ENCODE data around the gene LETM1. TPM values are rescaled to one million over a fixed set of nuclear protein-coding genes. Genes with fewer than 3 reads are reported as not detected.

The LETM1 gene
- total RNA-seq, 5 donors from 2014 or later (not counting 1 experiment from before 2014, with no cell fraction given): 35.4 to 60.3 (median 53.5) TPM

GRCh38 chr4:1801286-1801958 lies 54.5 kb downstream of the LETM1 start:
- ChIA-PET CTCF (no interaction called here), POLR2A (no interaction called here)
- ATAC-seq (replicated peaks in 1 of 4) (no peak), DNase-seq (no peak)
- H3K27me3 ChIP-seq (replicated peaks in 1 of 2; ENCODE audit: control insufficient read depth in 2 of 2, extremely low read depth in 1 of 2, insufficient read depth in 2 of 2, low read length in 1 of 2): peaks cover 0 to 40% of the 10 kb centered on the region in 2 experiments
- no peaks in the 10 kb centered on the region for H3K36me3 ChIP-seq (ENCODE audit: control insufficient read depth in 2 of 2, extremely low read depth in 1 of 2, insufficient read depth in 1 of 2, low read length in 1 of 2)
- no peaks in the 10 kb centered on the region for H3K4me1 Mint-ChIP-seq
- no peak overlapping the region for H3K4me3 Mint-ChIP-seq
- no peaks in the 10 kb centered on the region for H3K36me3 Mint-ChIP-seq
- peaks cover 8 to 22% of the 10 kb centered on the region in 2 donors for H3K27me3 Mint-ChIP-seq
- no peaks in the 10 kb centered on the region for H3K9me3 Mint-ChIP-seq
- H3K27ac Mint-ChIP-seq: no peak overlapping the region
- H3K9me3 ChIP-seq: no peaks in the 10 kb centered on the region
- H3K4me3 ChIP-seq (ENCODE audit: control insufficient read depth in 1 of 2, extremely low read depth in 1 of 2, low read length in 1 of 2): no peak overlapping the region
- H3K27ac ChIP-seq (ENCODE audit: low read length): no peak overlapping the region
- 95% methylated on average over 41 of the region's 56 CpGs for WGBS (ENCODE audit: insufficient coverage)
- H3K4me1 ChIP-seq (ENCODE audit: control insufficient read depth in 1 of 2, extremely low read depth in 1 of 2, insufficient read depth in 2 of 2, low read length in 2 of 2): no peaks in the 10 kb centered on the region

GRCh38 chr4:1800805-1801204 lies 55.2 kb downstream of the LETM1 start:
- peaks cover 0 to 2% of the 10 kb centered on the region in 2 experiments for H3K4me1 ChIP-seq (ENCODE audit: control insufficient read depth in 1 of 2, extremely low read depth in 1 of 2, insufficient read depth in 2 of 2, low read length in 2 of 2)
- Mint-ChIP-seq H3K4me3 (no peak overlapping the region), H3K36me3 (no peaks in the 10 kb centered on the region), H3K27ac (no peak overlapping the region), H3K9me3 (no peaks in the 10 kb centered on the region), H3K27me3 (peaks cover 10 to 28% of the 10 kb centered on the region in 2 donors), H3K4me1 (peaks cover 0 to 1% (median 0%) of the 10 kb centered on the region in 3 donors)
- 74% methylated on average over 8 of the region's 10 CpGs for WGBS (ENCODE audit: insufficient coverage)
- ChIA-PET CTCF (no interaction called here), POLR2A (no interaction called here)
- no peaks in the 10 kb centered on the region for H3K36me3 ChIP-seq (ENCODE audit: control insufficient read depth in 2 of 2, extremely low read depth in 1 of 2, insufficient read depth in 1 of 2, low read length in 1 of 2)
- DNase-seq: no peak
- H3K9me3 ChIP-seq: no peaks in the 10 kb centered on the region
- no peak overlapping the region for H3K27ac ChIP-seq (ENCODE audit: low read length)
- H3K4me3 ChIP-seq (ENCODE audit: control insufficient read depth in 1 of 2, extremely low read depth in 1 of 2, low read length in 1 of 2): no peak overlapping the region
- H3K27me3 ChIP-seq (replicated peaks in 1 of 2; ENCODE audit: control insufficient read depth in 2 of 2, extremely low read depth in 1 of 2, insufficient read depth in 2 of 2, low read length in 1 of 2): peaks cover 2 to 47% of the 10 kb centered on the region in 2 experiments
- ATAC-seq (replicated peaks in 1 of 4): no peak

- CTCF ChIA-PET: no interaction called here
- DNase-seq: no peak
- Mint-ChIP-seq H3K27me3 (peaks cover 10 to 32% of the 10 kb centered on the region in 2 donors), H3K9me3 (no peaks in the 10 kb centered on the region), H3K4me1 (peaks cover 0 to 5% (median 0%) of the 10 kb centered on the region in 3 donors), H3K27ac (no peak overlapping the region), H3K36me3 (no peaks in the 10 kb centered on the region), H3K4me3 (no peak overlapping the region)
- H3K4me3 ChIP-seq (ENCODE audit: control insufficient read depth in 1 of 2, extremely low read depth in 1 of 2, low read length in 1 of 2): no peak overlapping the region
- no peak for ATAC-seq (replicated peaks in 1 of 4)
- H3K9me3 ChIP-seq: no peaks in the 10 kb centered on the region
- no peaks in the 10 kb centered on the region for H3K36me3 ChIP-seq (ENCODE audit: control insufficient read depth in 2 of 2, extremely low read depth in 1 of 2, insufficient read depth in 1 of 2, low read length in 1 of 2)
- peaks cover 5 to 55% of the 10 kb centered on the region in 2 experiments for H3K27me3 ChIP-seq (replicated peaks in 1 of 2; ENCODE audit: control insufficient read depth in 2 of 2, extremely low read depth in 1 of 2, insufficient read depth in 2 of 2, low read length in 1 of 2)
- H3K27ac ChIP-seq (ENCODE audit: low read length): no peak overlapping the region
- POLR2A ChIA-PET: no interaction called here
- peaks cover 0 to 12% of the 10 kb centered on the region in 2 experiments for H3K4me1 ChIP-seq (ENCODE audit: control insufficient read depth in 1 of 2, extremely low read depth in 1 of 2, insufficient read depth in 2 of 2, low read length in 2 of 2)
- 86% methylated on average over 35 of the region's 41 CpGs for WGBS (ENCODE audit: insufficient coverage)
Measured at GRCh38 chr4:1799387-1800375, 56.3 kb downstream of the LETM1 start.

- Histone ChIP-seq H3K36me3 (ENCODE audit: control insufficient read depth in 2 of 2, extremely low read depth in 1 of 2, insufficient read depth in 1 of 2, low read length in 1 of 2) (no peaks in the 10 kb centered on the region), H3K9me3 (no peaks in the 10 kb centered on the region), H3K4me1 (ENCODE audit: control insufficient read depth in 1 of 2, extremely low read depth in 1 of 2, insufficient read depth in 2 of 2, low read length in 2 of 2) (peaks cover 0 to 20% of the 10 kb centered on the region in 2 experiments), H3K27ac (ENCODE audit: low read length) (no peak overlapping the region), H3K4me3 (ENCODE audit: control insufficient read depth in 1 of 2, extremely low read depth in 1 of 2, low read length in 1 of 2) (no peak overlapping the region), H3K27me3 (replicated peaks in 1 of 2; ENCODE audit: control insufficient read depth in 2 of 2, extremely low read depth in 1 of 2, insufficient read depth in 2 of 2, low read length in 1 of 2) (peaks cover 5 to 63% of the 10 kb centered on the region in 2 experiments)
- 86% methylated on average over 30 of the region's 30 CpGs for WGBS (ENCODE audit: insufficient coverage)
- Mint-ChIP-seq H3K4me1 (peaks cover 0 to 5% (median 0%) of the 10 kb centered on the region in 3 donors), H3K4me3 (no peak overlapping the region), H3K9me3 (no peaks in the 10 kb centered on the region), H3K36me3 (no peaks in the 10 kb centered on the region), H3K27ac (no peak overlapping the region), H3K27me3 (peaks cover 10 to 32% of the 10 kb centered on the region in 2 donors)
- CTCF ChIA-PET: no interaction called here
- POLR2A ChIA-PET: no interaction called here
- no peak for DNase-seq
- no peak for ATAC-seq (replicated peaks in 1 of 4)
Measured at GRCh38 chr4:1798580-1799386, 57.2 kb downstream of the LETM1 start.

GRCh38 chr4:1797861-1798579 lies 57.9 kb downstream of the LETM1 start:
- Histone ChIP-seq H3K27me3 (replicated peaks in 1 of 2; ENCODE audit: control insufficient read depth in 2 of 2, extremely low read depth in 1 of 2, insufficient read depth in 2 of 2, low read length in 1 of 2) (peaks cover 5 to 64% of the 10 kb centered on the region in 2 experiments), H3K9me3 (no peaks in the 10 kb centered on the region), H3K4me1 (ENCODE audit: control insufficient read depth in 1 of 2, extremely low read depth in 1 of 2, insufficient read depth in 2 of 2, low read length in 2 of 2) (peaks cover 0 to 20% of the 10 kb centered on the region in 2 experiments), H3K4me3 (ENCODE audit: control insufficient read depth in 1 of 2, extremely low read depth in 1 of 2, low read length in 1 of 2) (no peak overlapping the region), H3K27ac (ENCODE audit: low read length) (no peak overlapping the region), H3K36me3 (ENCODE audit: control insufficient read depth in 2 of 2, extremely low read depth in 1 of 2, insufficient read depth in 1 of 2, low read length in 1 of 2) (no peaks in the 10 kb centered on the region)
- ChIA-PET CTCF (no interaction called here), POLR2A (no interaction called here)
- Mint-ChIP-seq H3K4me1 (peaks cover 0 to 5% (median 0%) of the 10 kb centered on the region in 3 donors), H3K27ac (no peak overlapping the region), H3K27me3 (peaks cover 10 to 32% of the 10 kb centered on the region in 2 donors), H3K36me3 (no peaks in the 10 kb centered on the region), H3K4me3 (no peak overlapping the region), H3K9me3 (no peaks in the 10 kb centered on the region)
- ATAC-seq (replicated peaks in 1 of 4): no peak
- 89% methylated on average over 24 of the region's 27 CpGs for WGBS (ENCODE audit: insufficient coverage)
- DNase-seq: no peak

Data from T-cell (primary cell).